ENCODE measurements around the gene SOX15. TPM values are rescaled to one million over a fixed set of nuclear protein-coding genes. Genes with fewer than 3 reads are reported as not detected.

The SOX15 gene
- total and polyA plus RNA-seq, 7 donors, result 0.11 to 0.71 (median 0.20) TPM

DNA sequence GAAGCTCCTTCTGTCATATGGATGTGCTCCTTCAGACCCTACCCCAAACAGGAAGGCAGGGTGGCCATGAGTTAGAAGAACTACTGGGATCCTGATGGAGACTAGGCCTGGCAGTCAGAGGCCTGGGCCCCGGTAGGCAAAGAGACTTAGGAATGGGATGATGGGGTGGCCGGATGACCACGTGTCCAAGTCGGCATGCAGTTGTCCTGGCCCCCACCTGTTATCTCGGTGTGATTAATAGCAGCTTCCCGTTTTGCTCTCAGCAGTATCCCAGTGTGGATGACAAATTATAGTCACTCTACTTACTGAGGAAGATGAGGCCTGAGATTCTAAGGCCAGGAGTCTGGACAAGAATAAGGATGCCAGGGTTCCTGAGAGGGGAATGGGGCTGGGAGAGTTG lies 39.5 kb downstream of the SOX15 start:
- TF ChIP-seq CTCF (IDR thresholded peaks at IDR 0.05), result no peak
- WGBS, 3 donors, result 17 to 41% (median 24%) methylated on average over 6 of the region's 6 CpGs
- no peaks in the 10 kb centered on the region for H3K4me1 ChIP-seq
- peak overlapping the region; percentile 68 for H3K27ac ChIP-seq
- peaks cover 0 to 3% of the 10 kb centered on the region in 2 donors for H3K36me3 ChIP-seq (ENCODE audit: insufficient read depth in 1 of 2, low read depth in 1 of 2)
- ATAC-seq, result no peak
- H3K27me3 ChIP-seq (ENCODE audit: insufficient read depth in 3 of 3, low read length in 2 of 3), result no peaks in the 10 kb centered on the region
- H3K9me3 ChIP-seq, result no peaks in the 10 kb centered on the region
- no peak overlapping the region for H3K4me3 ChIP-seq
- intact Hi-C loops (cut with DNase I), result no loop called here
- DNase-seq, result no peak

GRCh38 chr17:7549401-7550055 lies 40.4 kb downstream of the SOX15 start:
- no peak for TF ChIP-seq CTCF (IDR thresholded peaks at IDR 0.05)
- intact Hi-C loops (cut with DNase I), result no loop called here
- ATAC-seq (peak; percentile 48 to 57 (median 56)), DNase-seq (no peak)
- H3K27me3 ChIP-seq (ENCODE audit: insufficient read depth in 3 of 3, low read length in 2 of 3), result no peaks in the 10 kb centered on the region
- no peaks in the 10 kb centered on the region for H3K4me1 ChIP-seq
- H3K27ac ChIP-seq, result peak overlapping the region; percentile 68
- 30 to 42% (median 38%) methylated on average over 18 to 20 of the region's 20 CpGs for WGBS, 3 donors
- peaks cover 0 to 3% of the 10 kb centered on the region in 2 donors for H3K36me3 ChIP-seq (ENCODE audit: insufficient read depth in 1 of 2, low read depth in 1 of 2)
- peak overlapping the region; percentile 79 for H3K4me3 ChIP-seq
- H3K9me3 ChIP-seq, result no peaks in the 10 kb centered on the region

DNA sequence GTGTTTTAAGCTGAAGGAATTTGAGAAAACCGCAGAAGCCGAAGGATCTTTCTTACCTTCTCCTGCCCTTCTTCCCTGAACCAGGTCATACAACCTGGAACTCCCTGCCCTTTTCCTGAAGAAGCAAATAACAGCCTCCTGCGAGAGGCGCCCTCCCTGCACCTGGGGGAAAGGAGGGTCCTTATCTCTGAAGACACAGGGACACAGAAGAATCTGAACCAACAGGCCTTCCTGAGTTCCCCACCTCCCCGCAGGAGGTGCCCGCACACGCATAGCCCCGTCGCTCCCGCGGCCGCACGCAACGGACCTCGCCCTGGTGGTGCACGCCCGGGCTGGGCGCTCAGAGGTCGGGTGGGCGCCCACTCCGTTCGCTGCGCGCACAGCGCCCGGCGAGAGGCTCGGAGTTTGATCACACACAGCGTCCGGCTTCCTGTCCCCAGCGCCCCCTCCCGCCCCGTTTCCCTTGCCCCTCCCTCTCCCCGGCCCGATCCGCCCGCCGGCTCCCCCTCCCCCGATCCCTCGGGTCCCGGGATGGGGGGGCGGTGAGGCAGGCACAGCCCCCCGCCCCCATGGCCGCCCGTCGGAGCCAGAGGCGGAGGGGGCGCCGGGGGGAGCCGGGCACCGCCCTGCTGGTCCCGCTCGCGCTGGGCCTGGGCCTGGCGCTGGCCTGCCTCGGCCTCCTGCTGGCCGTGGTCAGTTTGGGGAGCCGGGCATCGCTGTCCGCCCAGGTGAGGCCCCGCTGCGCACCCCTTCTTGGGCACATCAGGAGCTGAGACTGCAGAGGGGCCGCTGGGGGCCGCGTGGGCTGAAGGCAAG lies 41.1 kb downstream of the SOX15 start, which contains the start of gene TNFSF12:
Gene TNFSF12, plus strand, starts transcription at position 474 of the 816 bp plus-strand sequence. Its CDS starts 96 bp downstream, at position 570.
- Histone ChIP-seq H3K36me3 (ENCODE audit: insufficient read depth in 1 of 2, low read depth in 1 of 2) (peaks cover 0 to 3% of the 10 kb centered on the region in 2 donors), H3K9me3 (no peaks in the 10 kb centered on the region), H3K4me1 (no peaks in the 10 kb centered on the region), H3K27me3 (ENCODE audit: insufficient read depth in 3 of 3, low read length in 2 of 3) (no peaks in the 10 kb centered on the region), H3K4me3 (peak within 1 kb of the TSS; percentile 79), H3K27ac (peak within 1 kb of the TSS; percentile 68)
- intact Hi-C loops (cut with DNase I), result no loop called here
- ATAC-seq (peak; percentile 75 to 85 (median 78)), DNase-seq (peak; percentile 76 to 83)
- TF ChIP-seq CTCF (IDR thresholded peaks at IDR 0.05), result peak; percentile 12
- 1 to 3% (median 2%) methylated on average over 38 to 65 of the region's 65 CpGs for WGBS, 3 donors

GRCh38 chr17:7544911-7545310 lies 45.0 kb downstream of the SOX15 start:
- no peak overlapping the region for H3K4me3 ChIP-seq
- H3K4me1 ChIP-seq, result no peaks in the 10 kb centered on the region
- TF ChIP-seq CTCF (IDR thresholded peaks at IDR 0.05), result no peak
- no peaks in the 10 kb centered on the region for H3K27me3 ChIP-seq (ENCODE audit: insufficient read depth in 3 of 3, low read length in 2 of 3)
- DNase-seq (no peak), ATAC-seq (no peak)
- WGBS, 3 donors, result 49 to 60% (median 54%) methylated on average over 6 of the region's 6 CpGs
- H3K9me3 ChIP-seq, result no peaks in the 10 kb centered on the region
- no peaks in the 10 kb centered on the region for H3K36me3 ChIP-seq (ENCODE audit: insufficient read depth in 1 of 2, low read depth in 1 of 2)
- intact Hi-C loops (cut with DNase I), result no loop called here
- H3K27ac ChIP-seq, result no peak overlapping the region

All from psoas muscle (tissue), 8 donors.